RWPE1 (cell line): ENCODE measurements around the gene EMC8.

Experiments used
- CTCF ChIA-PET: fragments of 350-600 bp; sonication (Branson Sonifier 250); formaldehyde crosslinking; extraction: SDS; loops from one replicate; lab custom pipeline; 2021; lab: Yijun Ruan, JAX
- POLR2A ChIA-PET: fragments of 400-600 bp; formaldehyde crosslinking; extraction: SDS; loops from one replicate; lab custom pipeline; 2020; ENCODE audit warnings: antibody characterized with exemption; ENCODE audit not compliant: low non-redundant PET; lab: Yijun Ruan, JAX
- DNase-seq: peaks from one replicate; pipeline ENCODE4 v3.0.0; 2012; ENCODE audit warnings: low spot score
- H3K27ac ChIP-seq: fragments of 450-650 bp; 2 replicates; pipeline ENCODE4 v1.5.1; 2017
- CTCF ChIP-seq: fragments of 450-650 bp; conservative IDR thresholded peaks from 2 replicates; pipeline ENCODE4 v1.5.1; 2017; ENCODE audit warnings: low read depth, mild to moderate bottlenecking

The EMC8 gene

GRCh38 chr16:85789773-85790172 lies 9.6 kb downstream of the EMC8 start:
- CTCF ChIA-PET, result no interaction called here
- no peak for TF ChIP-seq CTCF
- POLR2A ChIA-PET, result interaction anchor here (0.7 kb wide), 1 partner anchor 226 kb away, joined by 5 read pairs; no protein-coding TSS in a partner anchor

GRCh38 chr16:85788819-85789218 lies 10.5 kb downstream of the EMC8 start:
- TF ChIP-seq CTCF, result no peak
- ChIA-PET CTCF (no interaction called here), POLR2A (no interaction called here)
- H3K27ac ChIP-seq, result no peak overlapping the region
- no peak for DNase-seq

More at GRCh38 chr16:85789773-85790172, 9.6 kb downstream of the EMC8 start:
- DNase-seq, result no peak
- no peak overlapping the region for H3K27ac ChIP-seq

GRCh38 chr16:85785927-85786326 lies 13.4 kb downstream of the EMC8 start:
- CTCF ChIA-PET, result no interaction called here
- H3K27ac ChIP-seq, result peak overlapping the region; percentile 31
- no peak for DNase-seq
- POLR2A ChIA-PET, result no interaction called here
- TF ChIP-seq CTCF, result no peak

- no peak for TF ChIP-seq CTCF
- no peak for DNase-seq
- ChIA-PET POLR2A (no interaction called here), CTCF (interaction anchor here (0.5 kb wide), 1 partner anchor 1454 kb away, joined by 3 read pairs; no protein-coding TSS in a partner anchor)
- peak overlapping the region; percentile 31 for H3K27ac ChIP-seq
Measured at GRCh38 chr16:85784813-85785212, 14.5 kb downstream of the EMC8 start.

- no peak for TF ChIP-seq CTCF
- no peak for DNase-seq
- peak overlapping the region; percentile 83 for H3K27ac ChIP-seq
- POLR2A ChIA-PET, result no interaction called here
- CTCF ChIA-PET, result no interaction called here
Measured at GRCh38 chr16:85783441-85783840, 15.9 kb downstream of the EMC8 start.

- no peak for DNase-seq
- POLR2A ChIA-PET, result no interaction called here
- CTCF ChIA-PET, result no interaction called here
- peak overlapping the region; percentile 83 for H3K27ac ChIP-seq
- TF ChIP-seq CTCF, result no peak
Measured at GRCh38 chr16:85782451-85782850, 16.9 kb downstream of the EMC8 start.
